Motor neuron (in vitro differentiated cells): Measurements from ENCODE around the gene ATF3. TPM values are rescaled to one million over a fixed set of nuclear protein-coding genes. Genes with fewer than 3 reads are reported as not detected.
A peak's percentile ranks its signal among the peaks of the same experiment; 100 is the strongest.

ENCODE experiments used
- ATAC-seq, 8 experiments: fragments of 200-7000 bp; cut with Tn5 transposase; replicated peaks in 6 of 8; 2 replicates each; pipeline ENCODE4 v1.8.0; 2021; ENCODE audit warnings: mild to moderate bottlenecking in 8 of 8, moderate library complexity in 8 of 8
- H3K27ac ChIP-seq, 2 donors: fragments of 250-450 bp; sonication (Bioruptor Pico); 2 replicates each; pipeline ENCODE4 v1.9.0; 2021; ENCODE audit warnings: antibody characterized with exemption in 2 of 2, mild to moderate bottlenecking in 2 of 2, moderate library complexity in 1 of 2
- H3K4me1 ChIP-seq, 2 donors: fragments of 250-450 bp; sonication (Bioruptor Pico); replicated peaks in 1 of 2; 2 replicates each; pipeline ENCODE4 v1.6.1; 2021; ENCODE audit warnings: antibody characterized with exemption in 2 of 2, mild to moderate bottlenecking in 2 of 2, moderate library complexity in 1 of 2
- H3K4me3 ChIP-seq, 5 donors: fragments of 250-450 bp; sonication (Bioruptor Pico); 2 replicates each; pipeline ENCODE4 v1.9.0; 2021; ENCODE audit warnings: antibody characterized with exemption in 5 of 5, mild to moderate bottlenecking in 5 of 5, moderate library complexity in 4 of 5
- WGBS, 10 experiments: fragments of 450-650 bp; shearing (Covaris generic); methylation state at CpG; one replicate each; pipeline ENCODE4 v1.0.0; 2022; 5-methylcytosine and 5-hydroxymethylcytosine counted together
- in situ Hi-C, 9 experiments: fragments of 400-800 bp; cut with MboI; loops; one replicate each; pipeline ENCODE4 v1.15.0; 2021; ENCODE audit warnings: low sequenced_read_pairs in 9 of 9, low pct_unique_long_range_greater_than_20kb in 2 of 9; ENCODE audit not compliant: unreplicated experiment in 9 of 9
- total RNA-seq, 8 experiments: library from RNA; unstranded; fragments of 300-600 nt; gene quantifications; 2 replicates each; pipeline versions ENCODE4 v1.2.3 to v1.2.4, GENCODE V29; 2022

Gene ATF3
- total RNA-seq, 8 experiments from 2014 or later = 14.5 to 244 (median 28.7) TPM

DNA sequence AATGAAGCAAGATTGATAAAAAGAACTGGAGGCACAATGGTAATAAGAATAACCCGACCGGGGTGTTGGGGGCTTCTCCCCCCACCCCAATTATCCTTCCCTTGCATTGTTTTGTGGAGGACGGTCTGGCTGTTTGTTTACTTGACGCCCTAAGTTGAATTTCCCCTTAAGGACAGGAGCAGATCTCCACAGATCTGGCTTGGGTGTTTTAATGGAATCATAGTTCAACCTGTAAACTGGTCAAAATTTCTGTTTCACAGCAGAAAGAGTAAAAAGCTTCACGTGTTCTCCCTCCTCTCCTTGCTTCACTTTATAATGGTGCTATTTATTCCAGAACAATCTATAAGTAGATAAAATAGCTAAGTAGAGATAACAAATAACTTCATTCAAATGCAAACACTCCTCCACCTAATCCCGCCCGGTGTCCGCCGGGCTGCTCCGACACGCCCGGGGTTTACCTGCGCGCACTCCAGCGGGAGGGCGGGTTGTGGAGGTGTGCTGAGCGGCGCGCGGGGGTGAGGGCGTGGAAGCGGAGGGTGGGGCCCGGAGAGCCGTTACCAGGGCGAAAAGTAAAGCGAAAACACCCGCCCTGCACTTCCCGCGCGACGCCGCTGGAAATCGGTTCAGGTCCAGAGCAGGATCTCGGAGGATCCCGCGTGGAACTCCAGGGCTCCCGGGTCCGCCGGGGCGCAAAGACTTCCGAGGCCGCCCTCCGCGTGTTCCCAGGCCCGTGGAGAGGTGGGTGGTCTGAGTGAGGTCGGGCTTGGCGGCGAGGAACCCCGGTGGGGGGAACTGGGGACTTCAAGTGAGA lies 2.0 kb upstream of the ATF3 start:
- 0 to 13% (median 6%) methylated on average over 1 to 47 of the region's 49 CpGs; no CpG with 5 or more reads in 2 of the 10 experiments for WGBS, 10 experiments
- H3K4me1 ChIP-seq = peaks cover 23 to 25% of the 10 kb centered on the region in 2 donors
- in situ Hi-C loops = loop anchor here in 1 of 9 experiments (25.0 kb wide), 1 partner anchor 119 kb away; no protein-coding TSS in a partner anchor
- H3K4me3 ChIP-seq = peak overlapping the region; percentile 54 to 79 (median 61)
- no peak for ATAC-seq
- no peak overlapping the region for H3K27ac ChIP-seq

GRCh38 chr1:212607206-212607912 lies 1.2 kb upstream of the ATF3 start:
- H3K4me1 ChIP-seq = peaks cover 27 to 33% of the 10 kb centered on the region in 2 donors
- peak overlapping the region; percentile 73 to 79 for H3K27ac ChIP-seq
- H3K4me3 ChIP-seq = peak overlapping the region; percentile 54 to 79 (median 61)
- ATAC-seq = no peak
- WGBS, 10 experiments = 0 to 13% (median 3%) methylated on average over 2 to 25 of the region's 34 CpGs; no CpG with 5 or more reads in 5 of the 10 experiments
- in situ Hi-C loops = loop anchor here in 1 of 9 experiments (25.0 kb wide), 1 partner anchor 120 kb away; no protein-coding TSS in a partner anchor

GRCh38 chr1:212607913-212608391 lies 609 bp upstream of the ATF3 start:
- H3K4me3 ChIP-seq = peak overlapping the region; percentile 54 to 79 (median 61)
- peak overlapping the region; percentile 73 to 79 for H3K27ac ChIP-seq
- WGBS, 10 experiments = 0 to 7% (median 0%) methylated on average over 2 to 16 of the region's 39 CpGs; no CpG with 5 or more reads in 4 of the 10 experiments
- peak in 5 of 8 experiments; percentile 0 to 15 (median 5) for ATAC-seq
- in situ Hi-C loops = loop anchor here in 1 of 9 experiments (25.0 kb wide), 1 partner anchor 121 kb away; no protein-coding TSS in a partner anchor
- H3K4me1 ChIP-seq = peaks cover 33 to 38% of the 10 kb centered on the region in 2 donors

GRCh38 chr1:212608959-212609700 lies 569 bp downstream of the ATF3 start:
- Histone ChIP-seq H3K27ac (peak overlapping the region; percentile 71 to 86), H3K4me1 (peaks cover 34 to 38% of the 10 kb centered on the region in 2 donors), H3K4me3 (peak overlapping the region; percentile 54 to 79 (median 61))
- WGBS, 10 experiments = 0 to 2% (median 0%) methylated on average over 1 to 10 of the region's 75 CpGs; no CpG with 5 or more reads in 7 of the 10 experiments
- ATAC-seq = peak; percentile 0 to 36 (median 23)
- in situ Hi-C loops = loop anchor here in 1 of 9 experiments (25.0 kb wide), 1 partner anchor 122 kb away; no protein-coding TSS in a partner anchor

DNA sequence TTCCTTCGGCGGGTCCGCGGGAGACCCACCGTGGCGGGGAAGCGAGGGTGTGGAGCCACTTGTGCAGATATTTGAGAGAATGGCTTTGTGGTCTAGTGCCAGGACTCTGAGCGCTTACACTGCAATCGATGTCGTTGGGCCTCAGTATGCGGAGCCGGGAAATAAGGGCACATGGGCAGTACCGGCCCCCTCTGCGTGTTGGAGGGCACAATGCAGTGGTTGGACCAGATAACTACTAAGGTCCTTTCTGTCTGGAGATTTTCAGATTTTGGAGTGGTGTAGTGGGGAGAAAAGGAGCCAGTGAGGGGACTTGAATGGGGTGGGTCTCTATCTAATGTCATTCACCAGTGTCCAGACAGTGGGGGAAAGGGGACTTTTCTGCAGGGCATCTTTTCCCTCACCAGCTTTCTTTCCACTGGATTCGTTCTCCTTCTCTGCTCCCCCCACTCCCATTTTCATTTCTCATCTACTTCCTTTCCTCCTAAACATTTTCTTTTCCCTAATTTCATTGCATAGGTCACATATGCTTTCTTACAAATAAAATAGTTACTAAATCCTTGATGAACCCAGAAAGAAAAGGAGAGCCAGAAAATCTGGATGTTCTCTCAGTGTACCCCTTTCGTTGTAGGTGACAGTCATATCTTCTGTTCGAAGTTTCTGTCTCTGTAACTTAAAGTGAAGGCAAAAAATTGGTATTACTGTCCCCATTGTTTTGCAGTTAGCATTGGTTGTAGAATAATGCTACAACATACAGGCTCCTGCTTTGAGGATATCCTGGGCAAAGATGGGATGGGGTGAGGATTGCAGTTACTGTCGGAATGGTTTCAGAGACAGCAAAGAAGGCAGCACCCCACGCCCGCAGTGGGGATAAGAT lies 1.4 kb downstream of the ATF3 start:
- WGBS, 10 experiments = 9 to 82% (median 42%) methylated on average over 1 to 13 of the region's 20 CpGs
- no peak overlapping the region for H3K27ac ChIP-seq
- ATAC-seq = no peak
- H3K4me3 ChIP-seq = peak overlapping the region; percentile 54 to 79 (median 61)
- in situ Hi-C loops = loop anchor here in 1 of 9 experiments (25.0 kb wide), 1 partner anchor 123 kb away; no protein-coding TSS in a partner anchor
- H3K4me1 ChIP-seq = peaks cover 34 to 38% of the 10 kb centered on the region in 2 donors

- Histone ChIP-seq H3K4me1 (peaks cover 34 to 38% of the 10 kb centered on the region in 2 donors), H3K27ac (no peak overlapping the region), H3K4me3 (peak overlapping the region; percentile 54 to 79 (median 61))
- ATAC-seq = no peak
- in situ Hi-C loops = loop anchor here in 1 of 9 experiments (25.0 kb wide), 1 partner anchor 123 kb away; no protein-coding TSS in a partner anchor
- 38 to 100% (median 83%) methylated on average over 2 to 5 of the region's 5 CpGs; no CpG with 5 or more reads in 1 of the 10 experiments for WGBS, 10 experiments
Observed at GRCh38 chr1:212610575-212610967, 2.0 kb downstream of the ATF3 start.

DNA sequence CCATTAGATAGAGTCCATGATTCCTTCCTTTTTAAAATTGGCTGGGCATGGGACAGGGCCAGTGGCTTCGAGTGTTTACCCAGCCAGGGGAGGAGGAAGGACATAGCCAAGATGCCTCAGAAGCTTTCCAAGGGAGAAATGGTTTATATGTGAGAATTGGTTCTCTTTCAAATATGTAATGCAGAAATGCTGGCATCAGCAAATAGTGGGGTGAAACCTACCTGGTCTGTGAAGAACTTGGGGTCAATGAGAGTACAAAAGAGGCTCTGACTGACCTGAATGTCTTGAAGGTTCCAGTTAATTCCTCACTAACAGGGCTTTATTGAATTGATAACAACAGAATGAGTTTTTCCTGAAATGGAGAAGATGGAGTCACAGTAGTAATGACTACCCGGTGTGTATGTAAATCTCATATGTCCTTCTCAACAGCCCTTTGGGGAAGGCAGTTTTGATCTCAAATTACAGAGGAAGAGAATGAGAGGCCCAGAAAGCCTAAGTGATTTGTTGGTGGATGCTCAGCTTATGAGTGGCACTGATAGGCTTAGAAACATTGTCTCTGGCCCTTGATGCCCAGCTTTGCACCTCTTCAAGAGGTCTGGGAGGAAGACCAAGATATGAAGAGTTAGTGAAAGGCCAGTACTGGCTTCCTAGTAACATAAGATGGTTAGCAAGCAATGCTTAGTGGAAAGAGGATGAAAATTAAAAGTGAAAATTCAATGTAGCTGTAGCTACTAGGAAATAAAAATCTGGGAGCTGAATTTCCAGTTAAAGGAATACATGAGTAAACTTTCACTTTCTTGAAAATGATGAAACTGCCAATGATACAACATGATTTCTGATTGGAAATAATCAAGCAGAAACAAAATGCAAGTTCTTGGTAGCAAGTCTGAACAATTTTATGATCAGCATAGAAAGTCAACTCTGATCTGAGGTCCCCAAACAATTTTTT lies 2.7 kb downstream of the ATF3 start:
- 50 to 100% (median 67%) methylated on average over 1 to 2 of the region's 2 CpGs; no CpG with 5 or more reads in 1 of the 10 experiments for WGBS, 10 experiments
- in situ Hi-C loops = loop anchor here in 1 of 9 experiments (25.0 kb wide), 1 partner anchor 124 kb away; no protein-coding TSS in a partner anchor
- peak overlapping the region in 3 of 5 donors; percentile 61 to 79 (median 68) for H3K4me3 ChIP-seq
- H3K4me1 ChIP-seq = peaks cover 34 to 38% of the 10 kb centered on the region in 2 donors
- H3K27ac ChIP-seq = no peak overlapping the region
- no peak for ATAC-seq

DNA sequence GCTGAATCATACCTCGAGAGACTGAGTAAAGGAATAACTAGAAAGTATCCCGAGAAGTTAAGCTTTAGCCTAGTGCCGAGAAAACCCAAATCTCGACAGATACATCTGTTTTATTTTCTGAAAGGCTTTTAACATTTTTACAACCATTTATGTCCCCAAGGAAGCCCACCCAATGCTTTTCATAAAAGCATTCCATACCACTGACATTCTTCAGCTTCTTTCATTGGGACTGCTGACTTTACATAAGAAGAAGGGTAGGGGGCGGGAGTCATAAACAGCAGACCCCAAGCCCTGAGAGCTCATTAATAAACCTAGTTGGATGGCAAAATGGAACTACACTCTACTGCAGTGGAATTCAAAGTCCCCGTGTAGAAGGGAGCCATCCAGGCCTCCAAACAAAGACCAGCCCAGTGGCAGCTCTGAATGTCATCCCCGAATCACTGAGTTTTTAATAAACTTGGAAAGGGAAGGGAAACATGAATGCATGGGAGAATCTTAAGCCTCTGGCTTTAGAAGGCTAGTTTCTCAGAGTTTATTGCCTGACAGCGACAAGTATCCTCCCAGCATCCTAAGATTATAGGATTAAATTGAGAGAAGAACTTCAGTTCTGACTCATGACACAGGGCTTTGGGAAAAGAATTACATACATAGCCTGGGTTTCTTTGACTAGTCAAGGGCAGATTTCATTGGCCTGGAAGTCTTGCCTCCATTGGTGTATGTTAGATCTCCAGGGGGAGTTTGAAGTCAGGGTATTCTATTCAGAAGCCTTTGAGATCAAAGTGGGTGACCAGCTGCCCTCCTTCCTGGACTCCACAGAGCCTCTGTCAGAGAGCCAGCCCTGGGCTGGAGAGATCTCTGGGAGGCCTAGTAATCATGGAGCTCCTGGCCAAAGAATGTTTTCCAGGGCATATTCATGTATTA lies 3.7 kb downstream of the ATF3 start:
- WGBS, 10 experiments = 16 to 100% (median 65%) methylated on average over 2 to 8 of the region's 8 CpGs; no CpG with 5 or more reads in 2 of the 10 experiments
- ATAC-seq = no peak
- H3K27ac ChIP-seq = no peak overlapping the region
- in situ Hi-C loops = loop anchor here in 1 of 9 experiments (25.0 kb wide), 1 partner anchor 125 kb away; no protein-coding TSS in a partner anchor
- H3K4me3 ChIP-seq = peak overlapping the region in 2 of 5 donors; percentile 68 to 79
- H3K4me1 ChIP-seq = peaks cover 27 to 29% of the 10 kb centered on the region in 2 donors

- Histone ChIP-seq H3K27ac (no peak overlapping the region), H3K4me3 (peak overlapping the region in 1 of 5 donors; percentile 79), H3K4me1 (peaks cover 25 to 29% of the 10 kb centered on the region in 2 donors)
- ATAC-seq = peak in 1 of 8 experiments; percentile 0
- 44 to 92% (median 88%) methylated on average over 2 to 8 of the region's 8 CpGs for WGBS, 10 experiments
- in situ Hi-C loops = loop anchor here in 1 of 9 experiments (25.0 kb wide), 1 partner anchor 126 kb away; no protein-coding TSS in a partner anchor
Observed at GRCh38 chr1:212613440-212614335, 5.1 kb downstream of the ATF3 start.
